Measurements from ENCODE around the gene GMDS.

Gene GMDS

GRCh38 chr6:2035826-2036709, 209.3 kb downstream of the GMDS start:
- no peak for DNase-seq (ENCODE audit: low spot score)

GRCh38 chr6:2035046-2035445, 210.4 kb downstream of the GMDS start:
- DNase-seq (ENCODE audit: low spot score): no peak

- DNase-seq (ENCODE audit: low spot score): no peak
Measured at GRCh38 chr6:2034256-2034655, 211.1 kb downstream of the GMDS start.

GRCh38 chr6:2033544-2033943, 211.9 kb downstream of the GMDS start:
- DNase-seq (ENCODE audit: low spot score): no peak

- DNase-seq (ENCODE audit: low spot score): no peak
Measured at GRCh38 chr6:2030682-2031244, 214.6 kb downstream of the GMDS start.

- DNase-seq (ENCODE audit: low spot score): no peak
Measured at GRCh38 chr6:2029952-2030351, 215.5 kb downstream of the GMDS start.

- no peak for DNase-seq (ENCODE audit: low spot score)
Measured at GRCh38 chr6:2029130-2029794, 216.1 kb downstream of the GMDS start.

GRCh38 chr6:2028457-2029038, 216.9 kb downstream of the GMDS start:
- no peak for DNase-seq (ENCODE audit: low spot score)

- DNase-seq (ENCODE audit: low spot score): no peak
Measured at GRCh38 chr6:2026133-2026532, 219.3 kb downstream of the GMDS start.

- peak; percentile 41 for DNase-seq (ENCODE audit: low spot score)
Measured at GRCh38 chr6:2021713-2022125, 223.7 kb downstream of the GMDS start.

- no peak for DNase-seq (ENCODE audit: low spot score)
Measured at GRCh38 chr6:2020909-2021308, 224.5 kb downstream of the GMDS start.

GRCh38 chr6:2019051-2019450, 226.4 kb downstream of the GMDS start:
- no peak for DNase-seq (ENCODE audit: low spot score)

- DNase-seq (ENCODE audit: low spot score): no peak
Measured at GRCh38 chr6:2016040-2016439, 229.4 kb downstream of the GMDS start.

- DNase-seq (ENCODE audit: low spot score): no peak
Measured at GRCh38 chr6:2008383-2008976, 236.9 kb downstream of the GMDS start.

GRCh38 chr6:2007165-2007564, 238.2 kb downstream of the GMDS start:
- DNase-seq (ENCODE audit: low spot score): no peak

- no peak for DNase-seq (ENCODE audit: low spot score)
Measured at GRCh38 chr6:2004888-2005287, 240.5 kb downstream of the GMDS start.

- no peak for DNase-seq (ENCODE audit: low spot score)
Measured at GRCh38 chr6:2000962-2001361, 244.4 kb downstream of the GMDS start.

- no peak for DNase-seq (ENCODE audit: low spot score)
Measured at GRCh38 chr6:1997702-1998101, 247.7 kb downstream of the GMDS start.

GRCh38 chr6:1995636-1996035, 249.8 kb downstream of the GMDS start:
- DNase-seq (ENCODE audit: low spot score): no peak

GRCh38 chr6:1993042-1993441, 252.4 kb downstream of the GMDS start:
- no peak for DNase-seq (ENCODE audit: low spot score)

GRCh38 chr6:1991332-1991878, 254.0 kb downstream of the GMDS start:
- no peak for DNase-seq (ENCODE audit: low spot score)

GRCh38 chr6:1988843-1989242, 256.6 kb downstream of the GMDS start:
- no peak for DNase-seq (ENCODE audit: low spot score)

All from D341Med (cell line).